ENCODE results near the gene TRIP12. TPM values are rescaled to one million over a fixed set of nuclear protein-coding genes. Genes with fewer than 3 reads are reported as not detected.

Gene TRIP12
- total RNA-seq, 1 experiment from 2014 or later, result 166 TPM

DNA sequence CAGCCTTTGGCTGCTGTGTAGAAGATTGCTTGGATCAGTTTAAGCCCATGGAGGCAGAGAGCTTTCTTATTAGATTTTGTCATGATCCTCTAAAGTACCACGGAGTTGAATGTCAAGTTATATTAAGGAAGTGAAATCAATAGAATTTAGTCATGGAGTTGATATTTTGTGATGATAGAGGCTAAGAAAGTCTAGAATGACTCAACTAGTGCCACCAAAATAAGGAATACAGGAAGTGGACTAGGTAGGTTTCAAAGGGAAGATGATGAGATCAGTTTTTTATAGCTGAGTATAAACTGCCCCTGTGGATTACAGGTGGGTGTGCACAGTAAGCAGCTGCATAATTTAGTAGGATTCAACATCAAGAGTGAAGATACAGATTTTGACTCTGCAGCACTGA is 25.7 kb upstream of the TRIP12 start:
- Histone ChIP-seq H3K23me2 (ENCODE audit: insufficient read length, low read depth, low read length, poor library complexity, severe bottlenecking) (no peaks in the 10 kb centered on the region), H2AFZ (ENCODE audit: low read length) (no peak overlapping the region), H3K14ac (ENCODE audit: insufficient read depth, low read length) (no peak overlapping the region), H2BK5ac (ENCODE audit: insufficient read length, low read length) (no peak overlapping the region), H2BK20ac (ENCODE audit: low read depth, low read length, poor library complexity, severe bottlenecking) (no peak overlapping the region), H3K23ac (ENCODE audit: insufficient read length, low read depth, low read length) (no peak overlapping the region), H3K4me2 (ENCODE audit: insufficient read depth, insufficient read length, low read length) (no peak overlapping the region), H3K4me1 (ENCODE audit: insufficient read depth, low read length) (peaks cover 3% of the 10 kb centered on the region; the same call in 1 of the 2 replicates), H3K79me1 (ENCODE audit: insufficient read depth, low read depth, low read length, poor library complexity, severe bottlenecking) (no peaks in the 10 kb centered on the region), H3K27ac (ENCODE audit: insufficient read length, low read depth, low read length) (no peak overlapping the region), H2BK12ac (ENCODE audit: insufficient read length, low read depth, low read length) (no peak overlapping the region), H2BK15ac (ENCODE audit: low read depth, low read length) (no peak overlapping the region), H3T11ph (ENCODE audit: low read length) (no peak overlapping the region), H4K5ac (ENCODE audit: insufficient read length, low read depth, low read length) (no peak overlapping the region), H3K56ac (ENCODE audit: insufficient read length, low read depth, low read length) (no peak overlapping the region), H3K27me3 (ENCODE audit: insufficient read depth, low read length) (no peaks in the 10 kb centered on the region), H4K20me1 (ENCODE audit: control insufficient read depth, insufficient read depth, insufficient read length) (no peaks in the 10 kb centered on the region), H3K18ac (ENCODE audit: insufficient read length, low read depth, low read length) (no peak overlapping the region), H3K79me2 (ENCODE audit: insufficient read depth, low read length) (no peaks in the 10 kb centered on the region), H4K8ac (replicated peaks; ENCODE audit: insufficient read length, low read depth, low read length) (no peak overlapping the region), H4K91ac (ENCODE audit: insufficient read length, low read depth, low read length) (no peak overlapping the region), H2AK5ac (ENCODE audit: insufficient read length, low read length) (no peak overlapping the region), H3K9ac (ENCODE audit: extremely low read depth, insufficient read length, low read length) (no peak overlapping the region), H2BK120ac (ENCODE audit: low read depth, low read length, poor library complexity, severe bottlenecking) (no peak overlapping the region), H3K9me3 (ENCODE audit: control insufficient read depth, low read depth, low read length) (no peaks in the 10 kb centered on the region), H3K4ac (ENCODE audit: low read depth, low read length) (no peak overlapping the region)
- DNase-seq, result no peak
- Mint-ChIP-seq H3K36me3 (ENCODE audit: insufficient read depth in 1 of 3, low read depth in 3 of 3) (peaks cover 2 to 9% (median 5%) of the 10 kb centered on the region in 3 experiments; a peak in 5 of 7 replicates), H3K9me3 (no peaks in the 10 kb centered on the region; a peak in 1 of 5 replicates), H3K4me3 (no peak overlapping the region), H3K27me3 (ENCODE audit: low read depth) (no peaks in the 10 kb centered on the region), H3K4me1 (peaks cover 16 to 23% of the 10 kb centered on the region in 2 experiments), H3K27ac (peak overlapping the region in 1 of 3 experiments; percentile 30; a peak in 1 of 7 replicates)
- no peak for TF ChIP-seq CTCF (conservative IDR thresholded peaks at IDR 0.05)
- WGBS (ENCODE audit: extremely low coverage, insufficient read length, low lambda C conversion rate), result no CpG with 5 or more reads among the region's 1 CpG

Measured in H9 (cell line).